Stomach (tissue), 4 donors: ENCODE measurements around the gene GNAI1.

ENCODE experiments used
- CTCF ChIP-seq, 7 experiments: fragments of 450-650 bp in 4 of 7; fragments of 200-600 bp in 3 of 7; sonication (generic) in 3 of 7; IDR thresholded peaks; one replicate each; pipeline ENCODE4 v1.5.1; 2016 to 2019; ENCODE audit warnings: antibody characterized with exemption in 7 of 7, control low read depth in 2 of 7, mild to moderate bottlenecking in 1 of 7
- POLR2A ChIP-seq, 4 donors: fragments of 450-650 bp; IDR thresholded peaks; one replicate each; pipeline ENCODE4 v1.6.1; 2016; ENCODE audit warnings: antibody characterized with exemption in 4 of 4, control low read depth in 2 of 4, mild to moderate bottlenecking in 1 of 4, moderate library complexity in 1 of 4

GRCh38 chr7:80155374-80155773 is 20.7 kb downstream of the GNAI1 start:
- TF ChIP-seq CTCF (IDR thresholded peaks at IDR 0.05), result no peak
- TF ChIP-seq POLR2A (IDR thresholded peaks at IDR 0.05), result no peak
